TTC549 (cell line): ENCODE measurements around the gene OVAAL.

Experiments
- FAIRE-seq: peaks from 2 replicates; lab custom pipeline; 2012; peaks lifted over from hg19 to GRCh38; lab: Jason Lieb, UNC

The OVAAL gene

DNA sequence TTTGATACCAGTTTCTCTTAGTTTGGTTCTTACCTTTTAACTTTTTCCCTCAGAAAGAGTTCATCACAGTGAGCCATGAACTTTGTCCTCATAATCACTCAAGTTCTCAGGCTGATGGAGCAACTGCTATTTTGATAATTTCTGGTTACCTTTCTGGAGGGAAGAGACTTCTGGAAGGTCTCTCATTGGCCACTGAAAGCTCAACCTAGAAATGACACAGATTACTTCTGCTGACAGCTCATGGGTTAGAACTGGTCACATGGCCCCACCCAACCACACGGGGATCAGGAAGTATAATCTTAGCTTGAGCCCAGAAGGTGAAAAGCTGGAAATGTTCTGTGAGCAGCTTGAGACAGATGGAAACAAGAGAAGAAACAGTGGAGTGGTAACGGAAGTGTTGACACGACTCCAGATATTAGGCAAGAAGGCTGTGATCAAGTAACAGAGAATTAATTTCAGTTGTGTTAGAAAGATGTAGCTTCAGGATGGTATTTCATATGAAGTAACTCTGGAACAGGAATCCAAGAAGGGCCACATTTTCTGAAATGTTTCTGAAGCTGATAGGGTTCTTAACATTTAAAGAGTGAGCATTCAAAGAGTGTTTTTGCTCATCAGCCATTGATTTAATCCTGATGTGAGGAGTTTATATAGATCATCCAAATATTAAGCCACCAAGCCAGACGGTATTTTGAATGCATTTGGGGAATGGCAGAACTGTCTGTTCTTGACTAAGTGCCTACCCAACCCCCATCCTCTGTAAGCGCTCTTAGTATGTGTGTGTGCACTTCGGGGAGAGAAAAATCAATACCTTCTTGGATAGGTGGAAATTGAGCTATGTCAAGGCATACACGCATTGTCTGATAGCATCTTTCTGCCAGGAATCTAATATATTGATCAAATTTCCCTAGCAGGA is 51.1 kb downstream of the OVAAL start:
- FAIRE-seq, result no peak

DNA sequence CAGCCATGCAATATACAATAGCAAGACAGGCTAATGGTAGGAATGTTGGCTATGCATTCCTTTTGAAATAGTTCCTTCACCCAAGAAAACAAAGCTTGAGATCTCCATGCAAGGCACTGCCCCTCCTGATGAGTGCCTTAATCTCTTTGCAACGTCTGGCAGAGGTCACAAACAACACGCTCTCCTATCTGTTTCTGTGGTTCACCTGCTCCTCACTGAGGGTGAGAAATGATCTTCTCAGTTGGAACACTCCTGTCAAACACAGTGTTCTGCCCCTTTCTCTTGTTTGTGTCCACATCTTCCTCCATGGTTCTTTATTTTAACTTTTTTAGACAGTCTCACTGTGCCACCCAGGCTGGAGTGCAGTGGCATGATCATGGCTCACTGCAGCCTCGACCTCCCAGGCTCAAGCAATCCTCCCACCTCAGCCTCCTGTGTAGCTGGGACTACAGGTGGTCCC is 51.8 kb downstream of the OVAAL start:
- FAIRE-seq, result no peak

DNA sequence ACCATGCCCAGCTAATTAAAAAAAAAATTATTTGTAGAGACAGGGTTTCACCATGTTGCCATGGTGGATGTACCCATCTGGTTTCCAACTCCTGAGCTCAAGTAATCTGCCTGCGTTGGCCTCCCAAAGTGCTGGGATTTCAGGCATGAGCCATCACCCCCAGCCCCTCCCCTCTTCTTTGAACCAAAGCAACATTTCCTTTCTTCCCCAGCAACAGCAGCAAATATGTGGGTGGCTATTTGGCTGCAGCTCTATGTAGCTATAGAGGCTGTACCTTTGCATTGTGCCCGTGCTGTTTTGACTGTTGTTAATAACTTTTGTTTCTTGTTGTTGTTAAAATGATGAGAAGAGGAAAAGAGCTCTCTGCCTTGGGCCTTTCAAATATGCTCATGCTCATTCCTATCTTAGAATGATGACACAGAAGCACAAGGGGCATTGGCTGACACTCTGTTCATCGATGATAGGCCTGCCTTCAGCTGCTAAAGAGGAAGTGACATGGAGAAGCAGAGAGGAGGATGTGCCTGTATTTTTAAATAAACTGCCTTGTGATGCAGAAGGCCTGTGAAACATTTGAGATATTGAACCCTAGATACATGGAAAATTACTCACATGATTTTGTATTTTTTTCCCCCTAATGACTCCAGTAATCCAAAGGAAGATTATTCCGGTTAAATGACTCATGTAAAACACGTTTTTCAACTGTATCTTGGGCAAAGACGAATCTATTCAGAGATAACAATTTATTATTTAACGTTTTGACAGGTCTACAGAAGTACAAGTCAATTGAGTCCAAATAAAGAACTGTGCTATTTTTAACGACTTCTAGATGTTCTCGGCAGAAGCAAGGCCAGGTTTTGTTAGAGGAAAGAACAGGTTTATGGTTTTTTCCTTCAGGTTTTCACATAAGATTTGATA is 52.5 kb downstream of the OVAAL start:
- FAIRE-seq, result no peak

DNA sequence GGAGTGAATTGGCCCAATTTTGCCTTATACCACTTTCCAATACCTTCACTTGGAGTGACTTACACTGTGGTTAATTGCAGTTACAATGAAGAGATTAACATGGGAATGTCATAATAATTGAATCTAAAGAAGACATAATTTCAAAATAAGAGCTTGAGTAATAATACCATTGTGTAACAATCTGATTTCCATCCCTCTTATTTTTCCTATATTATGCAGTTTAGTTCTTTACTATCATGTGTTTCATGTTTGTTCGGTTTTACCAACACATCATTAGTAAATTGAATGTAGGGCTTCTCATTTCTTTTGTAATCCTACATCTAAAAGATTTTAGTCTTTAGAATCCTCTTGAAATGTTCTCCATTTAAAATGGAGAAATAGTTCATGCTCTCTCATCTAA is 53.9 kb downstream of the OVAAL start:
- FAIRE-seq, result peak; percentile 31

DNA sequence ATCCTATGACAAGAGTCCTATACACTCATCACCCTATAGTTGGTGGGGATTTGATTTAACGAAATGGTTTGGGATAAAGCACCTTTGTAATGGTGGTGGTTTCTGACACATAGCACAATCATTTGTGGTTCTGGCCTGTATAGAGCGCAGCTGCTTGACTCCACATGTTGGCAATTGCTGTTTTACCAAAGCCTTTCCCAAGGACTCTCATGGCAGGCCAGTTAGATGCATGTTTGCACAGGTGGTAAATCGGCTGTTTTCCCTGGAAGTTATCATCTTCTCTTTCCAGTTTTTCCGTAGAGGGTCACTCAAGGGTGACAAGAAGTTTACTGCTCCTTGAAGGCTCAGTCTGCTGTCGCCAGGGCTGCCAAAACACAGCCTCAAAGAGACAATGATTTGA is 56.0 kb downstream of the OVAAL start:
- FAIRE-seq, result no peak

DNA sequence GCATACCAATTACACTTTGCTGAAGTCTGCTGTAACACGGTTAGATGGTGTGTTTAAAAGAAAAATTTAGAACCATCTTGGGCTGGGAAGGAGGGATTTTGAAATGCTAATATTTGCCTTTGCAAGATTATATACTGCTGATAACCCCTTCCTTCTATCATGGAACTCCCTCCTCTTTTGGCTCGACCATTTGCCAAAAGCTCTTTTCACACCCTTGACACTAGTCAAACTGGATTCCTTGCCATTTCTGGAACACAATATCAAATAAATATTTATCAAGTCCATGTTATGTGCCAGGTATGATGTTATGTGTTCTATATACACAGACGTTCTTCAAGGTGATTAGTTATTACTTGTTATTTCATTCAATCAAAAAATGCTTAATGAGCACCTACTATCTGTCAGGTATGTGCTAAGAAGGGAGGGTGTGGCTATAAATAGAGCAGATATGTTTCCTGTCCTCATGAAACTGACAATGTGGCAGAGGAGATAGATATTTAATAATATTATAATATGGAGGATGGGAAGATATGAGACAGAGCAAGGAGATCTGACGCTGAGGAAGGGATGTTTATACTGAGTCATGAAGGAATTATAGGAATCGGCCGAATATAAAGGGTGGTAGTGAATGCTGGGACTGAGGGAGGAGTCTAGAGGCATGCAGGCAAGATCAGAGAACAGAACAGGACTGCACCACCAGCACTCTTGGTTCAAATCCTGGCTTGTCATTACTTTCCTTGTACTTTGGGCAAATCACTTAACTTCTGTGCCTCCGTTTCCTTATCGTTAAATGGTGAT is 56.9 kb downstream of the OVAAL start:
- no peak for FAIRE-seq
